Endometrial microvascular endothelial cells (primary cell): ENCODE data around the gene SPACDR. TPM values are rescaled to one million over a fixed set of nuclear protein-coding genes. Genes with fewer than 3 reads are reported as not detected.

Source experiments
- in situ Hi-C: cut with HindIII; loops from 2 replicates; pipeline ENCODE4 v1.10.0; 2017; ENCODE audit warnings: low sequenced_read_pairs, low pct_unique_long_range_greater_than_20kb; ENCODE audit errors: inconsistent ontology term
- total RNA-seq: library from RNA; depleted of rRNA; stranded (reverse); fragments of >200 nt; gene quantifications from one replicate; pipeline ENCODE4 v1.2.3, GENCODE V29; 2015; ENCODE audit errors: inconsistent ontology term

SPACDR gene
- total RNA-seq, 1 donor from 2014 or later = 8.5 TPM

GRCh38 chr7:100428199-100428966, 35.7 kb downstream of the SPACDR start, which contains the start of gene ZCWPW1:
TSS of gene ZCWPW1 (minus strand) at chr7:100428703. CDS start at chr7:100420649, 8,054 bp downstream.
- in situ Hi-C loops = no loop called here

- in situ Hi-C loops = no loop called here
Observed at GRCh38 chr7:100427762-100428198, 36.3 kb downstream of the SPACDR start.

GRCh38 chr7:100426516-100426915, 37.5 kb downstream of the SPACDR start:
- in situ Hi-C loops = no loop called here

- in situ Hi-C loops = no loop called here
Observed at GRCh38 chr7:100425347-100425746, 38.7 kb downstream of the SPACDR start.

GRCh38 chr7:100423315-100423714, 40.7 kb downstream of the SPACDR start:
- in situ Hi-C loops = no loop called here

- in situ Hi-C loops = no loop called here
Observed at GRCh38 chr7:100419660-100420226, 44.3 kb downstream of the SPACDR start.

- in situ Hi-C loops = no loop called here
Observed at GRCh38 chr7:100418930-100419659, 45.0 kb downstream of the SPACDR start.

- in situ Hi-C loops = no loop called here
Observed at GRCh38 chr7:100415448-100415847, 48.6 kb downstream of the SPACDR start.

- in situ Hi-C loops = no loop called here
Observed at GRCh38 chr7:100413889-100414288, 50.2 kb downstream of the SPACDR start.

- in situ Hi-C loops = no loop called here
Observed at GRCh38 chr7:100413346-100413745, 50.7 kb downstream of the SPACDR start.

GRCh38 chr7:100411101-100411500, 53.0 kb downstream of the SPACDR start:
- in situ Hi-C loops = no loop called here

- in situ Hi-C loops = no loop called here
Observed at GRCh38 chr7:100407285-100408180, 56.5 kb downstream of the SPACDR start.

- in situ Hi-C loops = no loop called here
Observed at GRCh38 chr7:100406767-100407166, 57.3 kb downstream of the SPACDR start.

Other genes with a start within 250 kb of the SPACDR start
- not detected for gene PVRIG, start 244.3 kb downstream of the SPACDR start, total RNA-seq
- gene SPDYE3, start 156.6 kb downstream of the SPACDR start, total RNA-seq = not detected
- 20.9 TPM for gene PILRB, start 106.1 kb downstream of the SPACDR start, total RNA-seq
- gene PILRA, start 90.8 kb downstream of the SPACDR start, total RNA-seq = not detected
- 0.09 TPM for gene ZCWPW1, start 35.6 kb downstream of the SPACDR start, total RNA-seq
- 45.5 TPM for gene MEPCE, start 34.4 kb downstream of the SPACDR start, total RNA-seq
- 34.7 TPM for gene PPP1R35, start 27.8 kb downstream of the SPACDR start, total RNA-seq
- gene TSC22D4, start 15.0 kb upstream of the SPACDR start, total RNA-seq = 60.7 TPM
- gene NYAP1, start 19.7 kb upstream of the SPACDR start, total RNA-seq = 2.0 TPM
- 57.6 TPM for gene AGFG2, start 74.9 kb upstream of the SPACDR start, total RNA-seq
- gene SAP25, start 109.6 kb upstream of the SPACDR start, total RNA-seq = 0.19 TPM
- gene LRCH4, start 121.9 kb upstream of the SPACDR start, total RNA-seq = 45.3 TPM
- 1.8 TPM for gene FBXO24, start 122.1 kb upstream of the SPACDR start, total RNA-seq
- gene PCOLCE, start 138.1 kb upstream of the SPACDR start, total RNA-seq = not detected
- 17.6 TPM for gene MOSPD3, start 148.3 kb upstream of the SPACDR start, total RNA-seq
- gene TFR2, start 177.3 kb upstream of the SPACDR start, total RNA-seq = not detected
- not detected for gene ACTL6B, start 192.2 kb upstream of the SPACDR start, total RNA-seq
- 301 TPM for gene GNB2, start 209.5 kb upstream of the SPACDR start, total RNA-seq
- 21.2 TPM for gene GIGYF1, start 230.0 kb upstream of the SPACDR start, total RNA-seq
- gene POP7, start 241.9 kb upstream of the SPACDR start, total RNA-seq = 51.1 TPM